DMS114 treated with DMSO at 0.1 percent for 48 hours (cell line): ENCODE data around the gene IFT74.

Experiments used
- DNase-seq: peaks from one replicate; lab custom pipeline; 2025; ENCODE audit not compliant: unreplicated experiment; lab: John Stamatoyannopoulos, UW

IFT74 gene

DNA sequence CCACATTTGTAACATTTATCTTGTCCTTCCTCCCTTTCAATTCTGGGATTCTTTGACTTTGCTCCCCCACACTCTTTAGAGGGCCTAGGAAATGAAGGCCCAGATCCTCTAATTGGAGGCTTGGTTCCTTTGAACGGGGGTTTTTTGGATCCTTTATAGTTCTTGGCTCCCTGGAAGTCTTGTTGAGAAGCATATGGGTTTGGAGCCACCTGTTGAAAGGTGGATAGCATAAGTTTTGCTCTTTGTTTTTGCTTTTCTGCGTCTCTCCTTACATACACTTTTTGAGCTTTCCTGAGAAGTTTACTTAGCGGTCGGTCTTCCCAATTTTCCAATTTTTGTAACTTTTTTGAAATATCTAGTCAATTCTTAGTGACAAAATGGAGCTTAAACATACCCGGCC, 17.8 kb downstream of the IFT74 start:
- DNase-seq, result no peak

DNA sequence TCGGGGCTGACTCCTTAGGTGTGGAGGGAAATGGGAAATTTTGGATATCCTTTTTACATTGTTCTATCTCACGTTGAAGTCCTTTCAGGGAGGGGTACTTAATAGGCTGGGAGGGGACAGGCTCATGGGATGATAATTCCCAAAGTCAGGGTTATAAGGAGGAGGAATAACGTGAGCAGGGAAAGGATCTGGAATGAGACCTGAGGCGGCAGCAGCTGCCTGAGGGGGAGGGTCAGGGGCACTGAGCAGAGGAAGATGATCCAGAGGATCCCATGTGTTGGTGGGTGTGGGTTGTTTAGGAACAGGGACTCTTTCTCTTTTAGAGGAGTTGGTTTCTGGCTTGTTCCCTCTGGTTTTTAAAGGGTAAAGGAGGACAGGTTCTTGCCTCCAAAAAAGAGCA, 18.7 kb downstream of the IFT74 start:
- no peak for DNase-seq

DNA sequence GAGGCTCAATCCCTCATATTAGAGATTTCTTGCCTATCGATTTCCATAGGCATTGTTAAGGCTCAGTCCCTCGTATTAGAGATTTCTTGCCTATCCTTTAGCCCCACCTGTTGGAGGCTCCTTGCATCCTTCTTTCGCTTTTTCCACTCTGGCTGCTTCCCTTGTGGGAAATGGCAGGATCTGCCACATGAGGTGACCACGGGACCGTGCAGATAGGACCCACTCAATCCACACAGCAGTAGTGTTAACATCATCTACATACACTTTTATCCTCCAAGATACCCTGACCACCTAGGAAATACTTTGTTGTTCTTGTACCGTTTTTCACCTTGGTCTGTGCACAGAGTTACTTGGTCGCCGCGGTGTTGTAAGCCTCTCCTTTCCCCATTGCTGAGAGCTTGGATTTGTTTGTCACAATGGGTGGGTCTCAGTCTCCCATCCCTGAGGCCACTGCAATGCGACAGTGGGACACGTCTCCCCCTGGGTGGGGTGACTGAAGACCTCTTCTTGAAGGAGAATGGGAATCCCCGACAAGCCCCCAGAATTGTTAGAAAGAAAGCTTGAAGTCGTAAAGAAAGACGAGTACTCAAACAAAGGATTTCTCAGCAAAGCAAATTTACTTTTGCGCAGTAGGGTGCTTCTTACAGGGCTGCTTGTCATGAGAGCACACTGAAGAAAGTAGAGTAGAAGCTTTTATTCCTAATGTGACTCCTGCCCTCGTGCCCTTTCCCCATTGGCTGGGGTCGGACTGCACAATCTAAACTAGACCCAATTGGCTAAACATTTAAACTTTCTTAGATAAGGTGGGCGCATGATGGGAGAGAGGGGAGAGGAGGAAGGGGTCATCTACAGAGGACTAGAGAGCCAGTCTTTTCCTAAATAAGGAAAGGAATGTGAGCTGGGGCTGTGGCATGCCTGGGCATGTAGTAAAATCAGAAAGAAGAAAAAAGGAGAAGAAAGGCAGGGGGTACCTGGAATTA, 19.8 kb downstream of the IFT74 start:
- no peak for DNase-seq

DNA sequence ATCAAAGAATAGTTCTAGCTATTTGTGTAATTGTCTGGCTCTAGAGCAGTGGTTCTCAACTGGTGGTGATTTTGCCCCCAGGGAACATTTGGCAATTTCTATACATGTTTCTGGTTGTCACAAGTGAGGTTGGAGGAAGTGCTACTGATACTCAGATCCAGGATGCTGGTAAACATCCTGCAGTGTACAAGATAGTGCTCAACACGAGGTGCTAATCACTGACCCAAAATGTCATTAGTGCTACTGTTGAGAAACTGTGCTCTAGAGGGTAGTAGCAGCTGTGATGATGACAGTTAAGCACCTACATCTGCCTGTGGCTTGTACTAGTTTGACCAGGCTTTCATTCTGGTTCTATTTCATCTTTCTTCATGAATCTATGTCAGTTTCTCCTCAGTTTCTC, 27.1 kb downstream of the IFT74 start:
- no peak for DNase-seq

DNA sequence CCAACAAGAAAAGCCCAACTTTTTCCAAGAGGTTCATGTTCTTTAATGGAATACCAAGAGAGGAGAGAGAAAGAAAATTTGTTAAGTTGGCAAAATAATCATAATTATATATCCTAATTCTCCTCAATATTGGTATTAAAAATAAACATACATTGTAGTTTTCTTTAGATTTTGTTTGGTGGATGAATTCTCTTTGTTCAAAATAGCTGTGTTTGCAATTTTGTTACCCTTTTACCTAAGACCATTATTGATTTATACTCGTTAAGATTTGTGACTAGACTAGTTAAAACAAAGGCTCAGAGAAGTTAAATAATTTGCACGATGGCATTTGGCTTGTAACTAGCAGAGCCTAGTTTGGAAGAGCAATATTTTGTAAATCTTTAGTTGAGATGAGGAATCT, 39.6 kb downstream of the IFT74 start:
- DNase-seq, result no peak

DNA sequence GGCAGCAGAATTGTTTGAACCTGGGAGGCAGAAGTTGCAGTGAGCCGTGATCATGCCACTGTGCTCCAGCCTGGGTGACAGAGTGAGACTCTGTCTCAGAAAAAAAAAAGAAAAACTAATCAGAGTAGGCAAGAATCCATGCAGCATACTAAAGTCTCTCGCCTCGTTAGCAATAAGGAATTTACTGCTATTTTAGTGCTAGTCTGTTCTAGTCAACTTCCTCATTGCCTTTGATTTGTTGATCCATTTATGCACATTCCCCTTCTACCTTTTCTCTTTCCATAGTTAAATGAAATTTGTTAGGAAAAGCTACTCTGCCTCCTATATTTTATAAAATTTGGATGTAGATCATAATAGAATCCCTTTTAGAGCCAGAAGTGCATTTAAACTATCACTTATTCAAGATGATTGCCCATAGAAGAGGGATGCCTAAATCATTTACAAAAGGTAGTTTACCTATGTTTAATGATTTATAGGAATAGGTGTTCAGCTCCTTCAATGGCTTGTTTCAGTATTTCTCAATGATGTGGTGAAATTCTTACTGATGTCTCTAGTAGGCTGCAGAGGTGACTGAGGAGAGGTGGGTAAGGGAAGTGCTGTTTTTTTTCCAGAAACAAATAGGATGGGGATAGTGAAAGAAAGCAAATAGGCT, 47.3 kb downstream of the IFT74 start:
- DNase-seq, result no peak

DNA sequence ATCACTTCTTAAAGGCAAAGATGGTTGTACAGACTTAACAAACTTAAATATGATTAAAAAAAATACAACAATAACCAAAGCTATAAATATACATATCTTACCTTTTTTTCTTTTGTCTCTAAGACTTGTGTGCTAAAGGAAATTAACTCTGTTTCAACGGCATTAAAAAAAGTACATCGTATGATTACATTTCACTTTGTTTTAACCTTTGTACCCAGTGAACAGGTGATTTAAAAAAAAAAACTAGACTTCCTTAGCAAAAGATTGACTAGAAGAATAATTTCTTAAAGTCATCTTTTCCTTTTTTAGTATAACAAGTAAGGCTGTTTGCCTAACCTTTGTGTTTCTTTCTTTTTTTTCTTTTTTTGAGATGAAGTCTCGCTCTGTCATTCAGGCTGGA, 49.3 kb downstream of the IFT74 start, which contains the start of gene LRRC19:
TSS of gene LRRC19 (minus strand) at position 182 of the 400 bp plus-strand sequence. CDS start 5,978 bp downstream, outside the sequence.
- no peak for DNase-seq

DNA sequence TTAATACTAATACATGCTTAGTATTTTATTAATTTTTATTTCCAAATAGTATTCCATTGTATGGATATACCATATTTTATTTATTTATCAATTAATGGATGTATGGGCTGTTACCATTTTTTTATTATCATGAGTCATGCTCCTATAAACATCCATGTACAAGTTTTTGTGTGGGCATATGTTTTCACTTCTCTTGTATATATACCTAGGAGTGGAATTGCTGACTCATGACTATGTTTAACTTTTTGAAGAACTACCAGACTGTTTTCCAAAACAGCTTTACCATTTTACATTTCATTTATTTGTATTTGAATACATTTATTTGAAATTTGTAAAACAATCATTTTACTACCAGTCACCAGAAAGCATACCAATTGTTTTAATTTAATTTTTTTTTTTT, 63.4 kb downstream of the IFT74 start:
- DNase-seq, result no peak

DNA sequence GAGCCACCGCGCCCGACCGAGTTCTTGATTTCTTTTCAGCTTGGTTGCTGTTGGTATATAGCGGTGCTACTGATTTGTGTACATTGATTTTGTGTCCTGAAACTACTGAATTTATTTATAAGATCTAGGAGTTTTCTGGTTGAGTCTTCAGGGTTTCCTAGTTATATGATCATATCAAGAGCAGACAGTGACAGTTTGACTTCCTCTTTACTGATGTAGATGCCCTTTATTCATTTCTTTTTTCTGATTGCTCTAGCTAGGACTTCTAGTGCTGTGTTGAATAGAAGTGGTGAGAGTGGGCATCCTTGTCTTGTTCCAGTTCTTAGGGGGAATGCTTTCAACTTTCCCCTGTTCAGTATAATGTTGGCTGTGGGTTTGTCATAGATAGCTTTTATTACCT, 66.7 kb downstream of the IFT74 start:
- no peak for DNase-seq

DNA sequence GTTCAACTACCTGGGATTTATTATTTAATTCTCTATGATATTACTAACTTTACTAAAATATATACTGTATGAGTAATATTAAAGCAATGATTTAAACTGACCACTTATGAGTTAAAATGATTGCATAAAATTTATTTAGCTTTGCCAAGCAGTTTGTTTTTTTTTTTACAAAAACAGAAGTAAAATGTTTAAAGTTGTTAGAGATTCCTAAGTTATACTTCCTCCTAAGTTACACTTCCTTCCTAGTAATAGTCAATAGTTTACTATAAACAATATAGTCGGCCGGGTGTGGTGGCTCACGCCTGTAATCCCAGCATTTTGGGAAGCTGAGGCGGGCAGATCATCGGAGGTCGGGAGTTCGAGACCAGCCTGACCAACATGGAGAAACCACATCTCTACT, 73.0 kb downstream of the IFT74 start:
- no peak for DNase-seq

DNA sequence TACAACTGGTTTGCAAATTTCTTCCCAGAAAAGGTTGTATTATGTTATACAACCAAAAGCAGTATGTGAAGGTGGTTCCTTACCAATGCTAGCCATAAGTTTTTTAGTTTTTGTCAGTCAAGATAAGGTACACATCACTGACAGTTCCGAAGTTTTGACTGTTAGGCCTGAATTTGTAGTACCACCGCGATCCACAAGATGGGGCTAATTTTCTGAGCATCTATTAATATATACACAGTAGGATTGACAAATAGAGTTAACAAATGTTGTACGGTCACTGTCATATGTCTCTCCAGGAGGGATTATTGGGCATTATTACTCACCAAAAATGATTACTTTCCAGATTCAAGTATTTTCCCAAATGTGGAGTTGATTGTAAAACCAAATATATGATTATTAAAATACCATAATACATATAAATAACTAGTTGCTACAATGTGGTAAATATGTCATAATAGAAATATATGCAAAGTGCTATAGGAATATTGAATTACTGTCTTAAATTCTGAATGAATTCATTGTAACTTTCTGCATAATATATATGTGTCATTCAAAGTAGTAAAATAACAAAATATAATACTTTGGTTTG, 77.7 kb downstream of the IFT74 start:
- DNase-seq, result peak; percentile 14

DNA sequence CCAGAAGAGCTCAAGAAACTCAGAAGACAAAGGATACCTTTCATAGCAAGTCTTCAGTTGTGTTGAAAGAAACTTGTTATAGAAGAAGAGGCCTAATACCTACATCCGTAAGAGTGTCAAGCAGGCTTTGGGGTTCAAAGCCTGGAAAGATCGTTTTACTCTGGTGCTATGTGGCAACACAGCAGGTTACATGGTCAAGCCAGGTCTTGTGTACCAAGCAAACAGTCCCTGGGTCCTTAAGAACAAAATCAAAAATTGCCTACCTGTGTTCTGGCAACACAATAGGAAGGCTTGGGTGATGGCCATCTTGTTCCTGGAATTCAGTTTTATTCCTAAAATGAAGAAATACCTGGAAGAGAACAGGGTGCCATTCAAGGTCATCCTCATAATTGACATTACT, 81.3 kb downstream of the IFT74 start:
- DNase-seq, result no peak

DNA sequence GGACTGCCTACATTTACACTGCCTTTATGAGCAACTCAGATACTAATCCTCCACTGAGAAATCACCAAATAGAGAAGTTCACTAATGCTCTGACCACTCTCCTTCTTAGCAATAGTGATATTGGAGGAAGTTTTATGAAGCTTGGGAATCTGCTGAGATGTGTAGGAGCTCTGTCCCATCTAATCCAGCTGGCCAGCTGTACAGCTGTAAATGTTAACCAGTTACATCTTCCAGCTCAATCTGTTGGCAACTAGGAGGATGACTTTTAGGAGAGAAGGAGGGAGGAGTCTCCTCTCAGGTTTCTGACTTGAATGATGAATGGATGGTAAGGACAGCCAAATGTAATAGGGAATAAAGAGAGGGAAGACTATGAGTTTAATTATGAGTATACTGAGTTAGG, 85.5 kb downstream of the IFT74 start:
- DNase-seq, result no peak

DNA sequence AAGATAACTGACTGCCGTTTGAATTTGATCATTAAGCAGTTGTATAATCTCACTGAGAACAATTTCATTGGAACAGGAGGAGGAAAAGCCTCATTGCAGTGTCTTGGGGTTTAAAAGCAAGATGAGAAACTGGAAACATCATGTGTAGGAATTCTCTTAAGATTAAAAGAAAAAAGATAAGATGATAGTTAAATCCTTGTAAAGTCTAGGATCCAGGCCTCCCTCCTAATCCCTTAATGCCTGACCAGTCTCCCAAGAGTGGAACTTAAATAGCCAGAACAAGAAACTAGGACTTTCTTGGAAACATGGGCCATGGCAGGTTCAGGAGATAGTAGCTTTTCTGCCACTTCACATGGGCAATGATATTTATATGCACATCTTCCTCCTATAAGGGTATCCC, 86.3 kb downstream of the IFT74 start:
- no peak for DNase-seq

DNA sequence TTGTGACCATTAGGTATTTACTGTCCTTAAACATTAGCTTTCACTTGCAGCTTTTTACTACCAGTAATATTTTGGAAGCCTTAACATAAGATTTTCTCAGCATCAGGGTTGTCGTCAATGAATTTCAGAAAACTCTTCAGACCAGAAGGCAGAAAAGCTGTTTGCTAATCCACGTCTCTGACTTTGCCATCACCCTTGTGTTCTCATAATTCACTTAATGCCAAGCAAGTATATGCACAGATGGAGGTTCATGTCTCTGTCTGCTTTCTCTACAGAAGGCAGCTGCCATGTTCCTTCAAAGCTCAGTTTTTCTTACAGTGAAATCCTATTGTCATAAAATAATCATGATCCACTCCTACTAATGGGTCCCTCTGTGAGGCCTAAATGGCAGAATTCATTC, 87.0 kb downstream of the IFT74 start:
- no peak for DNase-seq

DNA sequence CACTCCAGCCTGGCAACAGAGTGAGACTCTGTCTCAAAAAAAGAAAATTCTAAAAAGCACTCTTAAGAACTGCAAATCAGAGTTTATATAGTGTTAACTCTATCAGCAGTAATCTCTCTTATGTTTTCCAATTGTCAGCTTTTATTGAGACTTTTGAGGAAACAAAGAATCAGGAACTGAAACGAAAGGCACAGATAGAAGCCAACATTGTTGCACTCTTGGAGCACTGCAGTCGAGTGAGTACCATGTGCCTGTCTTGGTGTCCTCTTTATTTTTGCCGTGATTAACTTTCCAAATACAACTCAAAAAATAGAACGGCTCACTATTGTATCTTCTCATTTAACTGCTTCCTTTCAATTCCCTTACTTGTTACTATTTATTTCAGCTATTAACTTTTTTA, 90.9 kb downstream of the IFT74 start:
- DNase-seq, result no peak

DNA sequence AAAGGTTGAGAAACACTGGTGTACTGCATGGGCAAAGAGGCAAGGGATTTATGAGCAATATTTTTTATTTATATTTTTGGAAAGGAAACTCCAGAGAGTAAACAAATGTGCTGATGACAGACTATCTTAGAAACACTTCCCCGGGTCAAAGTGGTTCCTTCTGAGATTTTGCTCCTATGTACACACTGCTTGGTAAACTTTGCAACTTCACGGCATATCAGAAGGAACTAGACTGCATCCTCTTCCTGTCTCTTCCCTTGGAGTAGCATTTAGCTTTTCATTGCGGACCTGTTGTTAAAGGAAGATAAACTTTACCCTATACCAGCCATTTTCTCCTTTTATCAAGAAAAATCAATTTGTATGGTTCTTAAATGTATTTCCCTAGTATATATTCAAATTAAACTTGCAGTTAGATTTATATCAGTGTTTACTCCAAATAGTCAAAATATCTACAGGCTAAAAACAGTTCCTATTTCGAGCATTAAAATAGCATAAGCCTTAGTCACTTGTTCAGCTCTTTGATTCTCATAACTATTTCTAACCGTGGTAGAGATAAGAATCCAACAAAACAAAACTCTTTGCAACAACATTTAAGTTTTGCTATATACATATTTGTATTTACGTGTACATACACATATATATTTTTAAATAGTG, 97.3 kb downstream of the IFT74 start:
- DNase-seq, result no peak

DNA sequence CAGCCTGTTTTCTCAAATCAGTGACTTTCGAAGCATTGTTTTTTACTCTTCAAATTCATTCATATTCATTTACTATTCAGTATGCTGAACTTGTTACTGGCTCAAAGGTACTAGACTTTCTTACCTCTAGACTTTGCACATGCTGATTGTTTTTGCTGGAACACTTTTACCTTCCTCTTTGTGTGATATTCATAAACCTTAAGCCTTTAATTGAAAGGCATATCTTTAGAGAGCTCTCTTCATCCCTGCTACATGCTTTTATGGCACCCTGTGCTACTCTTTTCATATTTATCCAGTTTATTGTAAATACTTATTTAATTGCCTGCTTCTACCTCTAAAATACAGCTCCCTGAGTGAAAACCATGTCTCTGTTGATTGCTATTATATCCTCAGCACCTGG, 97.9 kb downstream of the IFT74 start:
- no peak for DNase-seq

DNA sequence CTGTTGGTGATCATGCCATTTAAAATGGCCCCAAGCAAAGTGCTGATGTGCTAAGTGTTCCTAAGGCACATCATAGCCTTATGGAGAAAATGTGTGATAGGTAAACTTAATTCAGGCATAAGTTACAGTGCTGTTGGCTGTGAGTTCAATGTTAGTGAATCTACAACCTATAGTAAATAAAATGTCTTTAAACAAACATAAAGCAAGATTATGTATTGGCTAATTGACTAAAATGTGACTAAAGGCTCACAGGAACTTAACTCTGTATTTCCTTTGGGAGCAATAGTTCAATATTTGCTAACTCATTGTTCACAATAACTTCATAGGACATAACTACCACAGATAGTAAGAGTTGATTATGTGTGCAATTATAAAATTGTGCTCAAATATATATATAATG, 98.6 kb downstream of the IFT74 start:
- DNase-seq, result no peak

DNA sequence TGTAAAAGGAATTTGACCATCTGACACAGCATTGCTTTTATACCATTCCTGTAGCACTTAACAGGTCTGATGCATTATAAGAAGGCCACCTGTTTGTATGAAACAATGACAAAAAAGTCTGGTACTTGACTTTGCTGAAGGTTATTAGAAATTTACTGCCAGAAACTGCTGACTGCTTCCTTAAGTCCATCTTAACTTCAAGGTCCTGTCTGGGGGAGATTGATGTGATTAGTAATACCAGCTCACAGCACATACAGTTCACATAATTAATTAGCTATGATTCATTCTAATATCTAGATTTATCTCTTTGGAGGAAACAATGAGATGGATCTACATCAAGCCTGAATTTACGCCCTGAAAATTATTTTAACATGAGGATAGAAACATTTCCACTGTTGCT, 103.2 kb downstream of the IFT74 start:
- no peak for DNase-seq

DNA sequence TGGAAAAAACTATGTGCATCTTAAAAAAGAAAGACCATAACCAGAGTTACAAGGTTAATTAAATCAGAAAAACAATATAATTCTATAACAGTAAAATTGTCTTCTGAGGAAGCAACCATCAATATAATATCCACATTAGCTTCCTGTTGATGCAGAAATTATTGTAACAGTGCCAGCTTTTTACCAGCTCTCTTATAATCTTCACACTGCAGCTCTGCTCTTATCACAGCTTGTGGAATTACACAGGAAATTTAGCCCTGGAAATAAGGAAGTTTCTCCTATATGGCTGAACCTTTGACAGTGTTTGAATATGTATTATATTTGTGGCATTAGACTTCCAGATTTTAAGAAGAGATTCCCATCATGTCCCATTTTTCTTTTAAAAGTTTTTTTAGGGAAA, 103.7 kb downstream of the IFT74 start:
- no peak for DNase-seq

DNA sequence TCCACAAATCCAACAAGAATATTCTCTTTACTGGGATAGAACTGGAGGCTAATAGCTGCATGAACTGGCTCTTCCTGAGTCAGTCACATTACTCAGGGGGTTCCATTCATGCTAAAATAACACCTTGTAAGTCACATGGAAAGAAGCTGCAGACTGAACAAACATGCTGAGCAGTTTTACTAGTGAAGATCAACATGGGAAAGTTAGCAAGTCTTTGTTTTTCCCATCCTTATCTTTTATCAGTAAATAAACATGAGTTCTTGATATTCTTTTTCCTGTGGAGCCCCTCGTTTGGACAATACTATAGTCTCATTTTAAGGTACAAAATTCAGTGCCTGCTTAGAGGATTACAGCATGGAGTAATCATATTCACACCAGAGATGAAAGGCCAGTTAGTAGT, 109.1 kb downstream of the IFT74 start:
- DNase-seq, result no peak
